K562 (cell line): Measurements from ENCODE around the gene VWA1. TPM values are rescaled to one million over a fixed set of nuclear protein-coding genes. Genes with fewer than 3 reads are reported as not detected.

Experiments
- ATAC-seq: fragments of 200-7000 bp; cut with Tn5 transposase; 3 replicates; pipeline ENCODE4 v1.9.1; 2020; ENCODE audit warnings: moderate library complexity
- BruUV-seq: library from RNA; stranded (reverse); fragments of 400-500 nt; replicated peaks from 2 replicates; lab custom pipeline; 2021; lab: Mats Ljungman, UMichigan
- CTCF ChIA-PET: fragments of 300-600 bp; formaldehyde crosslinking; extraction: SDS; loops from one replicate; lab custom pipeline; 2021; ENCODE audit warnings: low intra/inter-chr PET ratio; lab: Yijun Ruan, JAX
- POLR2A ChIA-PET: fragments of 300-600, 350-650 bp; sonication (Branson Sonifier 250); formaldehyde crosslinking; extraction: SDS; loops from one replicate; lab custom pipeline; 2021; ENCODE audit warnings: antibody characterized with exemption, inconsistent platforms; lab: Yijun Ruan, JAX
- DNase-seq, 4 experiments: peaks; one replicate each; pipeline versions ENCODE4 v3.0.0 to v3.0.0-alpha.2; 2011 to 2018; ENCODE audit warnings: low spot score in 3 of 4, mixed read lengths in 3 of 4; ENCODE audit errors: extremely low read depth in 1 of 4
- FAIRE-seq: peaks from 2 replicates; lab custom pipeline; 2011; peaks lifted over from hg19 to GRCh38; lab: Jason Lieb, UNC
- H2AFZ ChIP-seq: 2 replicates; pipeline ENCODE4 v1.6.0; 2011; ENCODE audit warnings: low read depth, low read length, control low read depth, inconsistent platforms
- H3K27ac ChIP-seq: fragments of 200-600 bp; 3 replicates; pipeline ENCODE4 v1.8.0; 2011; ENCODE audit warnings: low read depth, mild to moderate bottlenecking, control low read depth, inconsistent platforms, low read length, moderate library complexity, mixed read lengths; ENCODE audit errors: extremely low read depth
- H3K27me3 ChIP-seq, 2 experiments: fragments of 300-600 bp in 1 of 2; 2 replicates in 1 of 2; 3 replicates in 1 of 2; pipeline versions ENCODE4 v1.6.0 to v1.8.0; 2011; ENCODE audit warnings: inconsistent platforms in 2 of 2, low read length in 2 of 2, mild to moderate bottlenecking in 1 of 2, mixed read lengths in 1 of 2, moderate library complexity in 1 of 2; ENCODE audit not compliant: control insufficient read depth in 2 of 2, insufficient read depth in 2 of 2
- H3K36me3 ChIP-seq: fragments of 300-600 bp; 3 replicates; pipeline ENCODE4 v1.8.0; 2011; ENCODE audit warnings: mild to moderate bottlenecking, low read length, inconsistent platforms; ENCODE audit not compliant: control insufficient read depth, insufficient read depth
- H3K4me1 ChIP-seq, 2 experiments: fragments of 200-600 bp in 1 of 2; replicated peaks in 1 of 2; 2 replicates in 1 of 2; 3 replicates in 1 of 2; pipeline versions ENCODE4 v1.5.1 to v1.8.0; 2011; ENCODE audit warnings: inconsistent platforms in 2 of 2, low read length in 2 of 2, mild to moderate bottlenecking in 1 of 2, mixed read lengths in 1 of 2, moderate library complexity in 1 of 2; ENCODE audit not compliant: control insufficient read depth in 2 of 2, insufficient read depth in 2 of 2
- H3K4me2 ChIP-seq: 2 replicates; pipeline ENCODE4 v1.6.1; 2011; ENCODE audit warnings: low read length, control low read depth, inconsistent platforms, mixed read lengths; ENCODE audit not compliant: insufficient read depth
- H3K4me3 ChIP-seq: fragments of 200-600 bp; sonication (generic), shearing (Covaris generic); 2 replicates; pipeline ENCODE4 v1.5.1; 2016; ENCODE audit warnings: control low read depth, inconsistent platforms
- H3K79me2 ChIP-seq: fragments of 200-600 bp; 3 replicates; pipeline ENCODE4 v1.8.0; 2011; ENCODE audit warnings: low read length, inconsistent platforms; ENCODE audit not compliant: control insufficient read depth, insufficient read depth
- H3K9ac ChIP-seq, 2 experiments: 2 replicates each; pipeline versions ENCODE4 v1.6.0 to v1.6.1; 2011; ENCODE audit warnings: low read depth in 2 of 2, low read length in 2 of 2, control low read depth in 1 of 2, inconsistent platforms in 1 of 2, mild to moderate bottlenecking in 1 of 2, mixed read lengths in 1 of 2; ENCODE audit not compliant: insufficient read depth in 1 of 2
- H3K9me1 ChIP-seq: one replicate; pipeline ENCODE4 v1.6.0; 2011; ENCODE audit warnings: inconsistent platforms, mild to moderate bottlenecking, low read length, moderate library complexity; ENCODE audit not compliant: control insufficient read depth, insufficient read depth
- H3K9me3 ChIP-seq: replicated peaks from 2 replicates; pipeline ENCODE4 v1.5.1; 2011; ENCODE audit warnings: low read depth, low read length, inconsistent platforms; ENCODE audit not compliant: control insufficient read depth, insufficient read depth
- H4K20me1 ChIP-seq: replicated peaks from 2 replicates; pipeline ENCODE4 v1.6.1; 2011; ENCODE audit warnings: low read length, inconsistent platforms, mixed read lengths; ENCODE audit not compliant: control insufficient read depth, insufficient read depth
- ARID1B ChIP-seq: fragments of 450-650 bp; IDR thresholded peaks from 2 replicates; pipeline ENCODE4 v1.6.1; 2016; ENCODE audit warnings: antibody characterized with exemption, mild to moderate bottlenecking, inconsistent platforms
- C11orf30 ChIP-seq: fragments of 450-650 bp; IDR thresholded peaks from 2 replicates; pipeline ENCODE4 v1.6.1; 2016; ENCODE audit warnings: low read depth, mild to moderate bottlenecking
- MAFG ChIP-seq: fragments of 450-650 bp; conservative IDR thresholded peaks from 2 replicates; pipeline ENCODE4 v1.6.1; 2016; ENCODE audit warnings: missing genetic modification characterization, missing compliant biosample characterization
- NFIC ChIP-seq: fragments of 450-650 bp; IDR thresholded peaks from 2 replicates; pipeline ENCODE4 v1.6.1; 2017; ENCODE audit warnings: mild to moderate bottlenecking, inconsistent platforms
- POLR2A ChIP-seq: fragments of 450-650 bp; conservative IDR thresholded peaks from 2 replicates; pipeline ENCODE4 v1.6.1; 2016
- SUPT5H ChIP-seq: fragments of 450-650 bp; IDR thresholded peaks from 2 replicates; pipeline ENCODE4 v1.6.1; 2016
- ZNF23 ChIP-seq: fragments of 250-450 bp; sonication (Bioruptor Pico); IDR thresholded peaks from 2 replicates; pipeline ENCODE4 v1.4.0; 2020; ENCODE audit warnings: mild to moderate bottlenecking
- ZNF316 ChIP-seq: fragments of 450-650 bp; IDR thresholded peaks from 2 replicates; pipeline ENCODE4 v1.6.1; 2016
- WGBS: fragments of 100-300 bp; shearing (Covaris generic); methylation state at CpG from one replicate; pipeline ENCODE4 v1.1.6; 2016; ENCODE audit warnings: low coverage, mixed read lengths; ENCODE audit not compliant: insufficient coverage; ENCODE audit errors: missing lambda C conversion rate; 5-methylcytosine and 5-hydroxymethylcytosine counted together
- in situ Hi-C: fragments of 300-500 bp; cut with MboI; formaldehyde crosslinking; loops from 4 replicates; pipeline ENCODE4 v1.15.0; 2018; ENCODE audit warnings: inconsistent platforms, mixed read lengths
- intact Hi-C: fragments of 100-400 bp; cut with micrococcal nuclease; formaldehyde crosslinking; loops from 2 replicates; pipeline ENCODE4 v1.14.2; 2022
- polyA plus RNA-seq, 8 experiments: library from polyadenylated mRNA; depleted of rRNA in 4 of 8; stranded (reverse) in 5 of 8; unstranded in 3 of 8; fragments of >200 nt; fragmentation: Nextera tagmentation in 2 of 8; fragmentation: Illumina TruSeq in 1 of 8; extraction: Ambion mirVana in 2 of 8; extraction: Trizol in 1 of 8; gene quantifications; 2 replicates each; pipeline versions ENCODE4 v1.2.1 to v1.2.3, GENCODE V29; 2011 to 2014; ENCODE audit warnings: inconsistent platforms in 1 of 8, missing spikeins in 1 of 8
- total RNA-seq, 7 experiments: library from RNA; depleted of rRNA in 6 of 7; stranded (reverse); fragments of >200 nt in 6 of 7; fragmentation: Illumina TruSeq in 2 of 7; extraction: Trizol in 2 of 7; gene quantifications; 2 replicates each; pipeline versions ENCODE4 v1.2.1 to v1.2.3, GENCODE V29; 2011 to 2021; ENCODE audit warnings: low replicate concordance in 1 of 7

The VWA1 gene
- total and polyA plus RNA-seq, 9 of the 15 experiments (the other 6 are each of a cell fraction or from before 2014, with no cell fraction given) = 0.01 to 6.4 (median 0.85) TPM

- CTCF ChIA-PET = no interaction called here
- no peak overlapping the region for H3K4me3 ChIP-seq
- no peak overlapping the region for H2AFZ ChIP-seq
- in situ Hi-C loops = no loop called here
- 92% methylated on average over 7 of the region's 7 CpGs for WGBS
- H3K9ac ChIP-seq = no peak overlapping the region
- H3K9me3 ChIP-seq = no peaks in the 10 kb centered on the region; the same call in 1 of the 2 replicates
- POLR2A ChIA-PET = interaction anchor here (1.4 kb wide), 1 partner anchor 12 kb away, joined by 3 read pairs; no protein-coding TSS in a partner anchor
- peaks cover 23 to 68% of the 10 kb centered on the region in 2 experiments for H3K4me1 ChIP-seq
- intact Hi-C loops = no loop called here
- ATAC-seq = no peak
- H3K9me1 ChIP-seq = peaks cover 8% of the 10 kb centered on the region
- no peaks in the 10 kb centered on the region for H3K27me3 ChIP-seq
- no TSS peak for BruUV-seq
- no peak overlapping the region for H3K27ac ChIP-seq
- no peak for FAIRE-seq
- H3K36me3 ChIP-seq = peaks cover 69% of the 10 kb centered on the region
- TF ChIP-seq MAFG (tag) (peak; percentile 21; the same call in 1 of the 2 replicates), C11orf30 (peak; percentile 45; the same call in 1 of the 2 replicates), ARID1B (no peak), ZNF23 (CRISPR knock-in tag) (no peak), NFIC (peak; percentile 61), ZNF316 (peak; percentile 78), POLR2A (peak; percentile 48), SUPT5H (0 out of 2 replicates have a peak, but pooled peaks have one; percentile 39)
- no peak for DNase-seq
- H3K79me2 ChIP-seq = peaks cover 84% of the 10 kb centered on the region
- H3K4me2 ChIP-seq = no peak overlapping the region
- peaks cover 14% of the 10 kb centered on the region for H4K20me1 ChIP-seq
Measured at GRCh38 chr1:1403653-1404052, 31.8 kb upstream of the VWA1 start.
